ENCODE data around the gene SYNRG. TPM values are rescaled to one million over a fixed set of nuclear protein-coding genes. Genes with fewer than 3 reads are reported as not detected.
"Not testable (repeated sequence)": the region's sequence is repeated elsewhere in the genome, so short reads cannot be mapped to it uniquely, and the experiment has no call there.

SYNRG gene
- total and polyA plus RNA-seq, 5 experiments from 2014 or later = 71.8 to 149 (median 91.8) TPM

GRCh38 chr17:37637956-37638355, 28.7 kb upstream of the SYNRG start:
- Mint-ChIP-seq H3K4me1 (peaks cover 14 to 45% (median 31%) of the 10 kb centered on the region in 4 donors), H3K36me3 (peaks cover 11 to 83% (median 21%) of the 10 kb centered on the region in 3 donors), H3K4me3 (no peak overlapping the region), H3K27ac (peak overlapping the region in 1 of 10 donors; percentile 37), H3K9me3 (no peaks in the 10 kb centered on the region), H3K27me3 (no peaks in the 10 kb centered on the region)
- ATAC-seq (no peak), DNase-seq (no peak)
- POLR2A ChIA-PET = no interaction called here

GRCh38 chr17:37616430-37616829, 7.2 kb upstream of the SYNRG start:
- H3K27ac Mint-ChIP-seq, POLR2A ChIA-PET, H3K27me3 Mint-ChIP-seq, H3K4me3 Mint-ChIP-seq, ATAC-seq, H3K4me1 Mint-ChIP-seq, DNase-seq, H3K9me3 Mint-ChIP-seq: not testable (repeated sequence)
- H3K36me3 Mint-ChIP-seq = peaks cover 0 to 71% (median 3%) of the 10 kb centered on the region in 3 donors

GRCh38 chr17:37614823-37615222, 5.6 kb upstream of the SYNRG start:
- H3K27me3 Mint-ChIP-seq = no peaks in the 10 kb centered on the region
- peaks cover 0 to 55% (median 3%) of the 10 kb centered on the region in 3 donors for H3K36me3 Mint-ChIP-seq

GRCh38 chr17:37614391-37614790, 5.2 kb upstream of the SYNRG start:
- H3K27ac Mint-ChIP-seq = peak overlapping the region in 1 of 10 donors; percentile 9
- no peak for DNase-seq
- H3K36me3 Mint-ChIP-seq = peaks cover 0 to 51% (median 3%) of the 10 kb centered on the region in 3 donors
- no peak for ATAC-seq
- no peaks in the 10 kb centered on the region for H3K27me3 Mint-ChIP-seq
- no peak overlapping the region for H3K4me3 Mint-ChIP-seq
- peaks cover 0 to 7% (median 4%) of the 10 kb centered on the region in 4 donors for H3K4me1 Mint-ChIP-seq
- no peaks in the 10 kb centered on the region for H3K9me3 Mint-ChIP-seq
- POLR2A ChIA-PET = no interaction called here

More at GRCh38 chr17:37614823-37615222, 5.6 kb upstream of the SYNRG start:
- no peak overlapping the region for H3K4me3 Mint-ChIP-seq
- no peak overlapping the region for H3K27ac Mint-ChIP-seq
- peaks cover 0 to 3% (median 1%) of the 10 kb centered on the region in 4 donors for H3K4me1 Mint-ChIP-seq
- POLR2A ChIA-PET = no interaction called here
- no peaks in the 10 kb centered on the region for H3K9me3 Mint-ChIP-seq
- ATAC-seq (no peak), DNase-seq (no peak)

GRCh38 chr17:37610971-37611370, 1.8 kb upstream of the SYNRG start:
- peaks cover 8 to 32% (median 17%) of the 10 kb centered on the region in 4 donors for H3K4me1 Mint-ChIP-seq
- ATAC-seq (no peak), DNase-seq (no peak)
- peak overlapping the region in 4 of 10 donors; percentile 44 to 93 (median 63) for H3K27ac Mint-ChIP-seq
- H3K9me3 Mint-ChIP-seq = no peaks in the 10 kb centered on the region
- peaks cover 0 to 27% (median 0%) of the 10 kb centered on the region in 3 donors for H3K36me3 Mint-ChIP-seq
- peak overlapping the region in 1 of 10 donors; percentile 26 for H3K4me3 Mint-ChIP-seq
- POLR2A ChIA-PET = interaction anchor here (0.6 to 1.0 kb wide), 3 partner anchors 14 to 32 kb away, joined by 3 to 4 read pairs (median 3); no protein-coding TSS in a partner anchor
- H3K27me3 Mint-ChIP-seq = no peaks in the 10 kb centered on the region

- POLR2A ChIA-PET = interaction anchor here (0.6 to 2.6 kb wide), 19 partner anchors 12 to 1893 kb away, joined by 3 to 17 read pairs (median 5); partner anchors contain the start of genes DDX52, DHRS11 and DUSP14
- DNase-seq, H3K27me3 Mint-ChIP-seq, H3K9me3 Mint-ChIP-seq, ATAC-seq: not testable (repeated sequence)
- peaks cover 15 to 41% (median 26%) of the 10 kb centered on the region in 4 donors for H3K4me1 Mint-ChIP-seq
- peak overlapping the region; percentile 61 to 95 (median 94) for H3K27ac Mint-ChIP-seq
- peak overlapping the region; percentile 76 to 98 (median 88) for H3K4me3 Mint-ChIP-seq
- H3K36me3 Mint-ChIP-seq = peaks cover 0 to 26% (median 0%) of the 10 kb centered on the region in 3 donors
Observed at GRCh38 chr17:37610041-37610420, 813 bp upstream of the SYNRG start.

GRCh38 chr17:37608351-37609169, 658 bp downstream of the SYNRG start:
- Mint-ChIP-seq H3K4me1 (peaks cover 22 to 56% (median 39%) of the 10 kb centered on the region in 4 donors), H3K27me3 (no peaks in the 10 kb centered on the region)

GRCh38 chr17:37607637-37608331, 1.4 kb downstream of the SYNRG start:
- peak overlapping the region; percentile 86 to 96 (median 94) for H3K27ac Mint-ChIP-seq
- peaks cover 0 to 21% (median 9%) of the 10 kb centered on the region in 3 donors for H3K36me3 Mint-ChIP-seq
- POLR2A ChIA-PET = interaction anchor here (0.6 to 2.6 kb wide), 7 partner anchors 13 to 249 kb away, joined by 3 to 17 read pairs (median 6); partner anchors contain the start of genes DDX52 and TADA2A
- H3K4me3 Mint-ChIP-seq = peak overlapping the region; percentile 76 to 98 (median 88)
- no peaks in the 10 kb centered on the region for H3K9me3 Mint-ChIP-seq
- H3K4me1 Mint-ChIP-seq = peaks cover 24 to 64% (median 44%) of the 10 kb centered on the region in 4 donors
- H3K27me3 Mint-ChIP-seq = no peaks in the 10 kb centered on the region
- DNase-seq = peak in 7 of 10 donors; percentile 6 to 71 (median 25)
- peak; percentile 19 to 32 for ATAC-seq

More at GRCh38 chr17:37608351-37609169, 658 bp downstream of the SYNRG start:
- H3K36me3 Mint-ChIP-seq = peaks cover 0 to 23% (median 6%) of the 10 kb centered on the region in 3 donors
- H3K27ac Mint-ChIP-seq = peak overlapping the region; percentile 86 to 96 (median 94)
- no peaks in the 10 kb centered on the region for H3K9me3 Mint-ChIP-seq
- ATAC-seq (peak in 1 of 2 donors; percentile 8), DNase-seq (peak in 6 of 10 donors; percentile 7 to 30 (median 18))
- POLR2A ChIA-PET = interaction anchor here (0.5 to 2.6 kb wide), 17 partner anchors 14 to 886 kb away, joined by 3 to 17 read pairs (median 5); partner anchors contain the start of genes DDX52, DUSP14 and TADA2A
- peak overlapping the region; percentile 76 to 98 (median 88) for H3K4me3 Mint-ChIP-seq

GRCh38 chr17:37605813-37606505, 3.3 kb downstream of the SYNRG start:
- ATAC-seq (peak; percentile 16 to 50), DNase-seq (peak in 9 of 10 donors; percentile 13 to 82 (median 61))
- Mint-ChIP-seq H3K27me3 (no peaks in the 10 kb centered on the region), H3K27ac (peak overlapping the region; percentile 88 to 97 (median 94)), H3K4me3 (peak overlapping the region; percentile 76 to 98 (median 84)), H3K9me3 (no peaks in the 10 kb centered on the region), H3K36me3 (peaks cover 4 to 26% (median 12%) of the 10 kb centered on the region in 3 donors), H3K4me1 (peaks cover 30 to 72% (median 54%) of the 10 kb centered on the region in 4 donors)
- POLR2A ChIA-PET = interaction anchor here (1.0 to 1.6 kb wide), 3 partner anchors 11 to 19 kb away, joined by 3 to 8 read pairs (median 3); no protein-coding TSS in a partner anchor

- no peaks in the 10 kb centered on the region for H3K27me3 Mint-ChIP-seq
- no peak for ATAC-seq
Observed at GRCh38 chr17:37605081-37605480, 4.1 kb downstream of the SYNRG start.

GRCh38 chr17:37604556-37604955, 4.7 kb downstream of the SYNRG start:
- Mint-ChIP-seq H3K36me3 (peaks cover 4 to 39% (median 12%) of the 10 kb centered on the region in 3 donors), H3K4me3 (peak overlapping the region; percentile 61 to 98 (median 84)), H3K9me3 (no peaks in the 10 kb centered on the region), H3K4me1 (peaks cover 33 to 77% (median 60%) of the 10 kb centered on the region in 4 donors), H3K27me3 (no peaks in the 10 kb centered on the region), H3K27ac (peak overlapping the region; percentile 88 to 97 (median 94))
- ATAC-seq (no peak), DNase-seq (no peak)
- POLR2A ChIA-PET = interaction anchor here (0.5 to 1.3 kb wide), 7 partner anchors 10 to 64 kb away, joined by 3 to 5 read pairs (median 3); no protein-coding TSS in a partner anchor

More at GRCh38 chr17:37605081-37605480, 4.1 kb downstream of the SYNRG start:
- Mint-ChIP-seq H3K36me3 (peaks cover 4 to 34% (median 12%) of the 10 kb centered on the region in 3 donors), H3K9me3 (no peaks in the 10 kb centered on the region), H3K4me1 (peaks cover 33 to 79% (median 60%) of the 10 kb centered on the region in 4 donors), H3K4me3 (peak overlapping the region; percentile 76 to 98 (median 84)), H3K27ac (peak overlapping the region; percentile 88 to 97 (median 94))
- POLR2A ChIA-PET = interaction anchor here (0.6 to 1.3 kb wide), 3 partner anchors 11 to 18 kb away, joined by 3 to 4 read pairs (median 3); no protein-coding TSS in a partner anchor
- no peak for DNase-seq
